Measurements from ENCODE around the gene ABLIM3.

Gene ABLIM3

GRCh38 chr5:149284501-149284900, 143.2 kb downstream of the ABLIM3 start:
- DNase-seq (ENCODE audit: low read depth): peak; percentile 88
- H3K4me3 ChIP-seq (ENCODE audit: low read length): no peak overlapping the region
- TF ChIP-seq CTCF (IDR thresholded peaks at IDR 0.05; ENCODE audit: insufficient read depth, low read depth, low read length, missing control alignments): no peak

GRCh38 chr5:149285153-149285552, 143.9 kb downstream of the ABLIM3 start:
- H3K4me3 ChIP-seq (ENCODE audit: low read length): no peak overlapping the region
- peak; percentile 93 for DNase-seq (ENCODE audit: low read depth)
- TF ChIP-seq CTCF (IDR thresholded peaks at IDR 0.05; ENCODE audit: insufficient read depth, low read depth, low read length, missing control alignments): no peak

DNA sequence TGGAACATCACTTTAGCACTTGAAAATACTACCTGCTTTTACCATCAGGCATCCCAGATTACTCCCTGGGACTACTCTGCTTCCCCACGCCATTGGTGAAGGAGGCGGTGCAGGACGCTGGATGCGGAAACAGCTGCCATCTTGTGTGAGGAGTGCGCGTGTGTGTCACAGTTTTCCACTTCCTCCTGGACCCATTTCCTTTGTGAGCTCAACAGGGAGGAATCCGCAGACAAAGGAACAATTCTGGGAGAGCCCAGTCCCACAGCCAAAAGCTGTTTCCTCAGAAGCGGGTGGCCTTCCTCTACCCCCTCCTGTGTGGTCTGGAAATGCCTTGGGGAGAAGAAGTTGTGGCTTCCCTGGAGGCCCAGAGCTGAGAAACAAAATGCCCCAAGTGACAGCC, 147.1 kb downstream of the ABLIM3 start:
- DNase-seq (ENCODE audit: low read depth): no peak

GRCh38 chr5:149289301-149289700, 148.0 kb downstream of the ABLIM3 start:
- no peak for DNase-seq (ENCODE audit: low read depth)
- no peak for TF ChIP-seq CTCF (IDR thresholded peaks at IDR 0.05; ENCODE audit: insufficient read depth, low read depth, low read length, missing control alignments)

More for the DNA sequence above, 147.1 kb downstream of the ABLIM3 start:
- TF ChIP-seq CTCF (IDR thresholded peaks at IDR 0.05; ENCODE audit: insufficient read depth, low read depth, low read length, missing control alignments): no peak
- no peak overlapping the region for H3K4me3 ChIP-seq (ENCODE audit: low read length)

GRCh38 chr5:149294872-149295829, 153.9 kb downstream of the ABLIM3 start:
- H3K4me3 ChIP-seq (ENCODE audit: low read length): no peak overlapping the region
- TF ChIP-seq CTCF (IDR thresholded peaks at IDR 0.05; ENCODE audit: insufficient read depth, low read depth, low read length, missing control alignments): no peak

More at GRCh38 chr5:149289301-149289700, 148.0 kb downstream of the ABLIM3 start:
- no peak overlapping the region for H3K4me3 ChIP-seq (ENCODE audit: low read length)

DNA sequence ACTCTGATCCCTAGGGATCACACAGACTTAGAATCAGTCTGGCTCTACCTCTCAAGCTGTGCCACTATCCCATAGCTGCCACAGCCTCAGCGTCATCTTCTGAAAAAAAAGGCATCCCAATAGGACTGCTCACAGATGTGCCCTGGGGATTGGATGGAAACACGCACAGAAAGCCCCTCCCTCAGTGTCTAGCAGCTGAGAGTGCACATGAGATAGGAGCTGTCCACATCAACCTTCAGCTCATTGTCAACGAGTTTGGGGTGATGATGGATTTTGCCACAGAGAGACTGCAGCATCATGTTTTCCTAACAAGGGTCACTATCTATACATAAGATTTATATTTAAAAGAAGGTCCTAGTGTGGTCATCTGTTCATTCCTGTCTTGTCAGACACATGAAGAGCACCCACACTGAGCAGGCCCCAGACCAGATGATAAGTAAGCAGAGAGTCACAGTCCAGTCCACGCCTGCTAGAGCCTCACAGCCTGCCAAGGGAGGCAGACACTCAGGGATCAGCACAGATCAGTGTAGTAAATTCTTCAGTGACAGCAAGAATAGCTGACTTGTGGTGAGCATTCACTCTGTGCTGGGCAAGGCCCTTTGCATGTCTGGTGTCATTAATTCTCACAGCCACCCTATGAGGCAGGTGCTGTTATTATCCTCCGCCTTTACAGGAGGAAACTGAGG, 156.2 kb downstream of the ABLIM3 start:
- TF ChIP-seq CTCF (IDR thresholded peaks at IDR 0.05; ENCODE audit: insufficient read depth, low read depth, low read length, missing control alignments): no peak
- no peak overlapping the region for H3K4me3 ChIP-seq (ENCODE audit: low read length)
- DNase-seq (ENCODE audit: low read depth): no peak

More at GRCh38 chr5:149294872-149295829, 153.9 kb downstream of the ABLIM3 start:
- no peak for DNase-seq (ENCODE audit: low read depth)
